Testis (tissue), 3 donors: ENCODE data around the gene GTSE1. TPM values are rescaled to one million over a fixed set of nuclear protein-coding genes. Genes with fewer than 3 reads are reported as not detected.
A peak's percentile ranks its signal among the peaks of the same experiment; 100 is the strongest.

ENCODE experiments used
- DNase-seq: peaks from one replicate; pipeline ENCODE4 v3.0.0-alpha.2; 2019
- H3K27ac ChIP-seq, 2 donors: fragments of 200-600 bp; sonication (generic); one replicate each; pipeline ENCODE4 v1.5.1; 2019
- H3K27me3 ChIP-seq: fragments of 200-600 bp; sonication (generic); one replicate; pipeline ENCODE4 v1.5.1; 2019
- H3K36me3 ChIP-seq: fragments of 200-600 bp; sonication (generic); one replicate; pipeline ENCODE4 v1.5.1; 2017; ENCODE audit warnings: low read depth; ENCODE audit errors: missing control alignments
- H3K4me1 ChIP-seq: fragments of 200-600 bp; sonication (generic); one replicate; pipeline ENCODE4 v1.5.1; 2019
- H3K4me3 ChIP-seq, 2 donors: fragments of 200-600 bp; sonication (generic); one replicate each; pipeline ENCODE4 v1.5.1; 2017 to 2019
- H3K9me3 ChIP-seq: fragments of 200-600 bp; sonication (generic); one replicate; pipeline ENCODE4 v1.5.1; 2017
- POLR2A ChIP-seq: fragments of 450-650 bp; IDR thresholded peaks from one replicate; pipeline ENCODE4 v1.6.1; 2017; ENCODE audit warnings: antibody characterized with exemption, mild to moderate bottlenecking, moderate library complexity
- WGBS, 2 donors: methylation state at CpG; one replicate each; pipeline ENCODE4 v1.1.5; 2018; 5-methylcytosine and 5-hydroxymethylcytosine counted together
- intact Hi-C: fragments of 100-400 bp; cut with DNase I; formaldehyde crosslinking; loops from one replicate; pipeline ENCODE4 v1.15.1; 2023; ENCODE audit warnings: low total_unique reads
- polyA plus RNA-seq: library from polyadenylated mRNA; stranded (reverse); fragments of 350-450 nt; fragmentation: Illumina TruSeq; extraction: RNeasy Lipid Tissue Mini Kit (QIAGEN cat#74804); gene quantifications from one replicate; pipeline ENCODE4 v1.2.3, GENCODE V29; 2014; ENCODE audit warnings: low read depth, low replicate concordance; ENCODE audit not compliant: insufficient read depth
- total RNA-seq, 2 donors: library from RNA; depleted of rRNA; stranded (reverse); fragments of >200 nt; gene quantifications; one replicate each; pipeline ENCODE4 v1.2.3, GENCODE V29; 2016
- TF ChIP-seq, protein P1 (sequence below), 3 experiments: fragments of 450-650 bp in 2 of 3; fragments of 200-600 bp in 1 of 3; sonication (generic) in 1 of 3; IDR thresholded peaks; one replicate each; pipeline ENCODE4 v1.5.1; 2016 to 2019; ENCODE audit warnings: antibody characterized with exemption in 3 of 3, mild to moderate bottlenecking in 2 of 3, moderate library complexity in 1 of 3

Gene GTSE1
- total and polyA plus RNA-seq, 3 donors from 2014 or later: 9.0 to 22.9 (median 10.0) TPM

DNA sequence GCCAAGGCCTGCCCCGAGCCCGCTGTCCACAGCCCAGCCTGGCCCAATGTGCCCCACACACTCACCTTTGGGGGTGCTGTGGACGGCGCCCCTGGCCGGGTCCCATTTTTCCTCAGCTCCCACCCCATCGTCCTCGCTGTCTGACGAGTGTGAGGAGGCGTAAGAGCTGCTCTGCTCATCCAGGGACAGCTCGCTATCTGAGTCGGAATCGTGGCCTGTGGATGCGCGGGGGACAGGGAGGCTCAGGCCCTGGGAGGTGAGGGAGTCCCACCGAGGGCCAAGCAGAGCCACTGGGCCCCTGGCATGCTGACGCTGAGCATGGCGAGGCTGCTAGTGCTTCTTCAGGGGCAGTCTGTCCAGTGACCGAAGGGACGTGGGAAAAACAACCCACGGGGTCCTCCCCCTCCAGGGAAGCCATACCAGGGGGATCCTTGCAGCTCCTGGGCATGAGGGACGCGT, 68.5 kb downstream of the GTSE1 start:
- no peaks in the 10 kb centered on the region for H3K27me3 ChIP-seq
- TF ChIP-seq, protein P1, sequence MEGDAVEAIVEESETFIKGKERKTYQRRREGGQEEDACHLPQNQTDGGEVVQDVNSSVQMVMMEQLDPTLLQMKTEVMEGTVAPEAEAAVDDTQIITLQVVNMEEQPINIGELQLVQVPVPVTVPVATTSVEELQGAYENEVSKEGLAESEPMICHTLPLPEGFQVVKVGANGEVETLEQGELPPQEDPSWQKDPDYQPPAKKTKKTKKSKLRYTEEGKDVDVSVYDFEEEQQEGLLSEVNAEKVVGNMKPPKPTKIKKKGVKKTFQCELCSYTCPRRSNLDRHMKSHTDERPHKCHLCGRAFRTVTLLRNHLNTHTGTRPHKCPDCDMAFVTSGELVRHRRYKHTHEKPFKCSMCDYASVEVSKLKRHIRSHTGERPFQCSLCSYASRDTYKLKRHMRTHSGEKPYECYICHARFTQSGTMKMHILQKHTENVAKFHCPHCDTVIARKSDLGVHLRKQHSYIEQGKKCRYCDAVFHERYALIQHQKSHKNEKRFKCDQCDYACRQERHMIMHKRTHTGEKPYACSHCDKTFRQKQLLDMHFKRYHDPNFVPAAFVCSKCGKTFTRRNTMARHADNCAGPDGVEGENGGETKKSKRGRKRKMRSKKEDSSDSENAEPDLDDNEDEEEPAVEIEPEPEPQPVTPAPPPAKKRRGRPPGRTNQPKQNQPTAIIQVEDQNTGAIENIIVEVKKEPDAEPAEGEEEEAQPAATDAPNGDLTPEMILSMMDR (IDR thresholded peaks at IDR 0.05): no peak
- TF ChIP-seq POLR2A: no peak
- H3K4me1 ChIP-seq: no peaks in the 10 kb centered on the region
- no peaks in the 10 kb centered on the region for H3K36me3 ChIP-seq
- WGBS, 2 donors: 89 to 91% methylated on average over 8 to 22 of the region's 22 CpGs
- no peak for DNase-seq
- no peak overlapping the region for H3K4me3 ChIP-seq
- H3K9me3 ChIP-seq: no peaks in the 10 kb centered on the region
- intact Hi-C loops: no loop called here
- no peak overlapping the region for H3K27ac ChIP-seq

GRCh38 chr22:46366327-46366731, 69.7 kb downstream of the GTSE1 start:
- no peaks in the 10 kb centered on the region for H3K4me1 ChIP-seq
- no peak overlapping the region for H3K27ac ChIP-seq
- intact Hi-C loops: no loop called here
- H3K9me3 ChIP-seq: no peaks in the 10 kb centered on the region
- no peak for TF ChIP-seq POLR2A
- TF ChIP-seq, protein P1 (IDR thresholded peaks at IDR 0.05): no peak
- H3K4me3 ChIP-seq: no peak overlapping the region
- no peaks in the 10 kb centered on the region for H3K27me3 ChIP-seq
- no peak for DNase-seq
- H3K36me3 ChIP-seq: no peaks in the 10 kb centered on the region
- 76 to 92% methylated on average over 10 to 19 of the region's 19 CpGs for WGBS, 2 donors

DNA sequence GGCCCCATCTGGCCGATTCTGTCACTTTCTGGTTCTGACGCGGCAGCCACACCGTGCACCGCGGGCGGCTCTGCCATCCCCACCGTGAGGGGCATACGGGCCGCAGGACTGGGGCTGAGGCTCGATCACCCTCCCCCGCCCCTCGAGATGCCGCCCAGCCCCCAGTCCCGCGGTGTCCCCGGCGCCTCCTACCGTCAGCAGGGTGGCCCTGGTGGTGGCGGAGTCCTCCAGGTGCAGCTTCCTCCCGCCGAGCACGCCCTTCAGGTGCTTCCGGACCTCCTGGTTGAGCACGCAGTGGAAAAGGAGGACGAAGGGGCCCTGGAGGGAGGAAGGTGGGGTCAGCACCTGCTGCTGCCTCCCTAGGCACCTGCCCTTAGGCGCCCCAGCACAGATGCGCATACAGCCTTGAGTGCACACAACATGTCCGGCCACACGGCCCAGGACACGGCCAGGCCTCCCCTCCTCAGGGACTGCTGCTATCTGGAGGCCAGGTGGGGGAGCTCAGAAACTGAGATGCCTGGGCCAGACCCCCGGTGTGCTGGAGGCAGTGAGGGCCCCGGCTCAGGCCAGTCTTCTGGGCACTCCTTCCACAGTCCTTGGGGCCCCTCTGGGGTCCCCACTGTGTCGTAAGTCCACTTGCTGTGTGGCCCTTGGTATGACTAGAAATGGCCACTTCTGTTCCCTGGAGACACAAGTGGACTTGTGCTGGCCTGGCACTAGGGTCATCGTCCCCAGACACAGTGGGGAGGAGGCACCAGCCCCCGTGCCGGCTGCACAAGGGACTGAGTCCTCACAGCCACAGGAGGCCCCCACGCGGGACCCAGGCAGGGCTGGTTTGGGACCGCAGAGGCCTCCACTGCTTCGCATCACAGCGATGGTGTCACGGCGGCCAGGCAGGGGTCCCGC, 70.4 kb downstream of the GTSE1 start:
- Histone ChIP-seq H3K27me3 (no peaks in the 10 kb centered on the region), H3K36me3 (no peaks in the 10 kb centered on the region), H3K27ac (no peak overlapping the region), H3K4me1 (no peaks in the 10 kb centered on the region), H3K4me3 (no peak overlapping the region), H3K9me3 (no peaks in the 10 kb centered on the region)
- WGBS, 2 donors: 80 to 84% methylated on average over 9 to 41 of the region's 45 CpGs
- no peak for DNase-seq
- intact Hi-C loops: no loop called here
- TF ChIP-seq, protein P1 (IDR thresholded peaks at IDR 0.05): no peak
- no peak for TF ChIP-seq POLR2A

DNA sequence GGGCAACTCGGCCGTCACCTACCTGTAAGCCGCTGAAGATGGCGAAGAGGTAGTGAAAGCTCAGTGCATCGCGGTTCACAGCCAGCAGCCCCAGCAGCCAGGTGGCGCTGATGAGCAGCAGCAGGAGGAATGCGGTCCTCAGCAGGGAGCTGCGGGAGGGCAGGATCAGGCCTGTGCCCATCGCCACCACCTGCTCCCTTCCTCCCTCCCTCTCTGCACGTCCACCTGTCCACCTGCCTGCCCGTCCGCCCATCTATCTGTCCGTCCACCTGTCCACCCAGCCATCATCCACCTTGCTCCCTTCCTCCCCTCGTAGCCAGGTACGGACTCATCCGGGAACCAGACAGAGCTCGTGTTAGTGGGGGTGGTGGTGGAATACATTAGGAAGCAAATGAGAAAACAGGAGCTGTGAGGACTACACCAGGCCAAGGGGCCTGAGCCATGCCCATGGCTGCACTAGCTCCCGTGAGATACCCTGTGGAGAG, 71.1 kb downstream of the GTSE1 start:
- intact Hi-C loops: no loop called here
- no peaks in the 10 kb centered on the region for H3K4me1 ChIP-seq
- TF ChIP-seq, protein P1 (IDR thresholded peaks at IDR 0.05): peak; percentile 67 to 85 (median 71)
- TF ChIP-seq POLR2A: no peak
- no peak overlapping the region for H3K4me3 ChIP-seq
- H3K9me3 ChIP-seq: no peaks in the 10 kb centered on the region
- H3K36me3 ChIP-seq: no peaks in the 10 kb centered on the region
- H3K27me3 ChIP-seq: no peaks in the 10 kb centered on the region
- peak; percentile 65 for DNase-seq
- no peak overlapping the region for H3K27ac ChIP-seq
- 46 to 53% methylated on average over 7 to 19 of the region's 19 CpGs for WGBS, 2 donors
